Cardiac fibroblast (primary cell): Measurements from ENCODE around the gene HPSE.
"Not testable (repeated sequence)": the region's sequence is repeated elsewhere in the genome, so short reads cannot be mapped to it uniquely, and the experiment has no call there.

Experiments used
- DNase-seq, 2 donors: peaks; one replicate each; pipeline versions ENCODE4 v3.0.0 to v3.0.0-alpha.2; 2010; ENCODE audit warnings: low read depth in 2 of 2
- H3K4me3 ChIP-seq, 2 donors: replicated peaks in 1 of 2; 1 replicate in 1 of 2; 2 replicates in 1 of 2; pipeline ENCODE4 v1.5.1; 2011; ENCODE audit warnings: low read depth in 2 of 2, low read length in 2 of 2, mild to moderate bottlenecking in 2 of 2, moderate library complexity in 1 of 2
- TF ChIP-seq, protein P1 (sequence below): IDR thresholded peaks from one replicate; pipeline ENCODE4 v1.5.1; 2011; ENCODE audit warnings: low read depth, mild to moderate bottlenecking, low read length, inconsistent platforms

The HPSE gene

DNA sequence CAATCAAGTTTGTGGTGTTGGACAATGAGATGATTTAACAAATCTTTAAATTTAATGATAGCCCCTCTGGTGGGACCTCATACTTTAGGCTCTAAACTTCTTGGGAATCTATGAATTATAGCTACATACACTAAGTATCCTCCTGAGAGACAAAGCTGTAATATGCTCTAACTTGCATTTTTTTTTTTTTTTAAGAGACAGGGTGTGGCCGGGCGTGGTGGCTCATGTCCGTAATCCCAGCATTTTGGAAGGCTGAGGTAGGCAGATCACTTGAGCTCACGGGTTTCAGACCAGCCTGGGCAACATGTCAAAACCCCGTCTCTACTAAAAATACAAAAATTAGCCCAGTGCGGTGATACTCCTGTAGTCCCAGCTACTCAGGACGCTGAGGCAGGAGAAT, 26.7 kb downstream of the HPSE start:
- TF ChIP-seq, protein P1, sequence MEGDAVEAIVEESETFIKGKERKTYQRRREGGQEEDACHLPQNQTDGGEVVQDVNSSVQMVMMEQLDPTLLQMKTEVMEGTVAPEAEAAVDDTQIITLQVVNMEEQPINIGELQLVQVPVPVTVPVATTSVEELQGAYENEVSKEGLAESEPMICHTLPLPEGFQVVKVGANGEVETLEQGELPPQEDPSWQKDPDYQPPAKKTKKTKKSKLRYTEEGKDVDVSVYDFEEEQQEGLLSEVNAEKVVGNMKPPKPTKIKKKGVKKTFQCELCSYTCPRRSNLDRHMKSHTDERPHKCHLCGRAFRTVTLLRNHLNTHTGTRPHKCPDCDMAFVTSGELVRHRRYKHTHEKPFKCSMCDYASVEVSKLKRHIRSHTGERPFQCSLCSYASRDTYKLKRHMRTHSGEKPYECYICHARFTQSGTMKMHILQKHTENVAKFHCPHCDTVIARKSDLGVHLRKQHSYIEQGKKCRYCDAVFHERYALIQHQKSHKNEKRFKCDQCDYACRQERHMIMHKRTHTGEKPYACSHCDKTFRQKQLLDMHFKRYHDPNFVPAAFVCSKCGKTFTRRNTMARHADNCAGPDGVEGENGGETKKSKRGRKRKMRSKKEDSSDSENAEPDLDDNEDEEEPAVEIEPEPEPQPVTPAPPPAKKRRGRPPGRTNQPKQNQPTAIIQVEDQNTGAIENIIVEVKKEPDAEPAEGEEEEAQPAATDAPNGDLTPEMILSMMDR: no peak
- no peak for DNase-seq
- H3K4me3 ChIP-seq: no peak overlapping the region

DNA sequence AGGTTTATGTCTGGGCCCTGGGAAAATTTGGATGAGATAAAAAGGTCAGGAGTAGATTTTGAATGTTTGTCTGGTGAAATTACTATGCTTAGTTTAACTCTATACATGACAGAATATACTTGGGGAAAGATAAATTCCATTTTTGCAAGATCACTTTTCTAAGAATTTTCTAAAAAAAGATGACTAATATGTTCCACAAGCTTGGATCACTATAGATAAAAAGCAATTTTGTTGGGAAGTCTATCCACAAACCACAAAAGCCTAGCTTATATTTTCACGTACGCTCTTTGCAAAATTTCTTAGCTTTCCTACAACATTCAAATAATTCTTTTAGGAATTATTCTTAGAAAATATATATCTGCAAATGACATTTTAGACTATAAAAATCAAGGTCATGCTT, 29.5 kb downstream of the HPSE start:
- peak in 1 of 2 donors; percentile 16 for DNase-seq
- TF ChIP-seq, protein P1: no peak
- no peak overlapping the region for H3K4me3 ChIP-seq

DNA sequence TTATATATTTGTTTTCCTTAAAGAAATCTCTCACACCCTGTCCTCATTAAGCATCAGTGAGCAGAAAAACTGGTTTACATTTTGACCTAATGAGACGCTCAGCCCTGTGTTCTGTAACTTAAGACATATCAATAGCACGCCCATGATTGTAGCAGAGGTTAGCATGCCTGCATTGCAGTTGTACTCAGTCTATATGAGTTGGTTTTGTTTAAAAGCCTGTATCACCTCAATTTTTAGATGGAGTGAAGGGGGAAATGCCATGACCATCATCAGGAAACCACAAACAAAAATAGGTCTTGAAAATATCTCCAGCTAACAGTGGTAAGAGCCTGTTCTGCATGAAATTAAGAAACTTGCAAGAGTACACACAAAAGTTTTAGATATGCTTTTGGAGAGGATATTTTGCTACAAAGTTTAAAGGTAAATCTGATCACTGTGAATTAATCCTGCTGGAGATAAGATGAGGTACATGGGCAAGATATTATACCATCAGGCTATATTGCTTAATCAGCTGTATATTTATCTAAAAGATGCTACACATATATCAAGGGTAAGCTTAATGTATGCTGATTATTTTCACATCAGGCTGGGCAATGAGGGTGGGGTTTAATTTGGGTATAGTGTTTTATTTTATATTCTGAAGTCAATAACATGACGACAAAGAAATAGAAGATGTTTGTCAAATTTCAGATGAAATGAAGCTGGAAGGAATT, 36.9 kb downstream of the HPSE start:
- no peak overlapping the region for H3K4me3 ChIP-seq
- no peak for DNase-seq
- TF ChIP-seq, protein P1: no peak

DNA sequence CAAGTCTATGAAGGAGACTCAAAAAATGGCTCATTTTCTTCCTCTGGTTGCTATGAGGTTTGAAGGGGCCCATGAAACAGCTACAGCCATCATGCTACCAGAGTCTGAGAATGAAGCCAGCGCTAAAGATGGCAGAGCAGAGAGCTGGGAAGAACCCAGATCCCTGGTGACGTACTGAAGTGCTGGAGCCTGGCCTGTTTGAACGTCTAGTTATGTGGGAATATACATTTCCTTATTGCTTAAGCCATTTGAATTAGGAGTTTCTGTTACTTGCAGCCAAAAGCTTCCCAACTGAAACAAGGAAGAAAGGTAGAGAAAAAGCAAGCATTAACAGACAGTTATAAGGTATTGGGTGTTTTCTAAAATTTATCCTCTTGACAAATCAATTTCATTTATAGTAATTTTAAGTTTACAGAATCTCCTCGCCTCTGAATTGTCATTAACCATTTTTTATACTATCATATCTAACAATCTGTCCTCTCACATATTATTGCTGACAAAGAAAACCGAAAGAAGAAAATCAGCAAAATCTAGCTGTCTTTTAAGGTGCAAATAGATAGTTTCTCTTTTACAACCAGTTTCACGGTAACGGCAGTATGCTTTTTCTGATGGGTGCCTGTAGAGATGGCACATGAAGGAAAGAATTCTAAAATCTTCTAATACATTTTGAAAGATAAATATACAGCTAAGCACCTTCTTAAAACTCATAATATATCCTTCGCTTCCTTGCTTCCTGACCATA, 41.2 kb downstream of the HPSE start:
- H3K4me3 ChIP-seq: no peak overlapping the region
- no peak for DNase-seq
- TF ChIP-seq, protein P1: no peak

DNA sequence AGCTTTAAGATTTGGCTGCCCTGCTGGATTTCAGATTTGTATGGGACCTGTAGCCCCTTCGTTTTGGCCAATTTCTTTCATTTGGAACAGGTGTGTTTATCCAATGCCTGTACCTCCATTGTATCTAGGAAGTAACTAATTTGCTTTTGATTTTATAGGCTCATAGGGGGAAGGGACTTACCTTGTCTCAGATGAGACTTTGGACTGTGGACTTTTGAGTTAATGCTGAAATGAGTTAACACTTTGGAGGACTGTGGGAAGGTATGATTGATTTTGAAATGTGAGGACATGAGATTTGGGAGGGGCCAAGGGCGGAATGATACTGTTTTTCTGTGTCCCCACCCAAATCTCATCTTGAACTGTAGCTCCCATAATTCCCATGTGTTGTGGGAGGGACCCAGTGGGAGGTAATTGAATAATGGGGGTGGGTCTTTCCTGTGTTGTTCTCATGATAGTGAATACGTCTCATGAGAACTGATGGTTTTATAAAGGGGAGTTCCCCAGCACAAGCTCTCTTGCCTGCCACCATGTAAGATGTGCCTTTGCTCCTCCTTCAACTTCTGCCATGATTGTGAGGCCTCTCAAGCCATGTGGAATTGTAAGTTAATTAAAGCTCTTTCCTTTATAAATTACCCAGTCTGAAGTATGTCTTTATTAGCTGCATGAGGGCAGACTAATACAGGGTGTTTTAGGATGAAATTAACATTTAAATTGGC, 44.4 kb downstream of the HPSE start:
- H3K4me3 ChIP-seq, DNase-seq: not testable (repeated sequence)

DNA sequence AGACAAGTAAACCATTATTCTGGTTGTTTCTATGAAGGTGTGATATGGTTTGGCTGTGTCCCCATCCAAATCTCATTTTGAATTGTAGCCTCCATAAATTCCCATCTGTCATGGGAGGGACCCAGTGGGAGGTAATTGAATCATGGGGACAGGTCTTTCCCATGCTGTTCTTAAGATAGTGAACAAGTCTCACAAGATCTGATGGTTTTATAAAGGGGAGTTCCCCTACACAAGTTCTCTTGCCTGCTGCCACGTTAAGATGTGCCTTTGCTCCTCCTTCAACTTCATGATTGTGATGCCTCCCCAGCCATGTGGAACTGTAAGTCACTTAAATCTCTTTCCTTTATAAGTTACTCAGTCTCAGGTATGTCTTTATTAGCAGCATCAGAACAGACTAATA, 46.3 kb downstream of the HPSE start:
- not testable (repeated sequence) for H3K4me3 ChIP-seq, DNase-seq

DNA sequence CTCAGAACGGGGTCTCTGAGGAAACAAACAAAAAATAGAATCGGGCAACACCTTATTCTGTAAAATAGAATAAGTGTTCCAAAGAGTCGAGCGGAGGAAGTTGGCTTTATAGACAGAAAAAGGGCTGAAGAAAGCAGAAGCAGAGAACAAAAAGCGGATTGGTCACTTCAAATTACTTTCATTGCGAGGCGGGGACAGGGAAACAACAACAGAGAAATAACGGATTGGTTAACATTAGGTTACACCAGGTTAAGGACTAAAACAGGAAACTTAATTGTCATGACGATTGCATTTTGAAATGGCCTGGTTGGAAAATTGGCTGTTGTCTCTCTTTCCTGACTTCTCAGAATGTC, 49.6 kb downstream of the HPSE start:
- peak overlapping the region; percentile 52 to 69 for H3K4me3 ChIP-seq
- DNase-seq: peak; percentile 78
- TF ChIP-seq, protein P1: no peak
